GM23248 (cell line): Measurements from ENCODE around the gene CPNE4.

Experiments used
- EZH2 ChIP-seq: fragments of 200-600 bp; sonication (generic); IDR thresholded peaks from 2 replicates; pipeline ENCODE4 v1.6.1; 2018; ENCODE audit warnings: antibody characterized with exemption, mild to moderate bottlenecking; ENCODE audit not compliant: insufficient read depth, poor library complexity, severe bottlenecking
- EZH2phosphoT487 ChIP-seq: fragments of 200-600 bp; sonication (generic); IDR thresholded peaks from 2 replicates; pipeline ENCODE4 v1.6.1; 2018; ENCODE audit warnings: antibody characterized with exemption, moderate library complexity, mild to moderate bottlenecking, low read depth; ENCODE audit not compliant: insufficient read depth

GRCh38 chr3:131747466-131747865 is 287.3 kb downstream of the CPNE4 start:
- TF ChIP-seq EZH2phosphoT487: no peak
- no peak for TF ChIP-seq EZH2
